Activated T-cell treated with anti-CD3 and anti-CD28 coated beads for 48 hours (primary cell): ENCODE measurements around the gene MARK2.

ENCODE experiments used
- DNase-seq: peaks from one replicate; pipeline ENCODE4 v3.0.0-alpha.2; 2020; ENCODE audit warnings: low read depth

MARK2 gene

DNA sequence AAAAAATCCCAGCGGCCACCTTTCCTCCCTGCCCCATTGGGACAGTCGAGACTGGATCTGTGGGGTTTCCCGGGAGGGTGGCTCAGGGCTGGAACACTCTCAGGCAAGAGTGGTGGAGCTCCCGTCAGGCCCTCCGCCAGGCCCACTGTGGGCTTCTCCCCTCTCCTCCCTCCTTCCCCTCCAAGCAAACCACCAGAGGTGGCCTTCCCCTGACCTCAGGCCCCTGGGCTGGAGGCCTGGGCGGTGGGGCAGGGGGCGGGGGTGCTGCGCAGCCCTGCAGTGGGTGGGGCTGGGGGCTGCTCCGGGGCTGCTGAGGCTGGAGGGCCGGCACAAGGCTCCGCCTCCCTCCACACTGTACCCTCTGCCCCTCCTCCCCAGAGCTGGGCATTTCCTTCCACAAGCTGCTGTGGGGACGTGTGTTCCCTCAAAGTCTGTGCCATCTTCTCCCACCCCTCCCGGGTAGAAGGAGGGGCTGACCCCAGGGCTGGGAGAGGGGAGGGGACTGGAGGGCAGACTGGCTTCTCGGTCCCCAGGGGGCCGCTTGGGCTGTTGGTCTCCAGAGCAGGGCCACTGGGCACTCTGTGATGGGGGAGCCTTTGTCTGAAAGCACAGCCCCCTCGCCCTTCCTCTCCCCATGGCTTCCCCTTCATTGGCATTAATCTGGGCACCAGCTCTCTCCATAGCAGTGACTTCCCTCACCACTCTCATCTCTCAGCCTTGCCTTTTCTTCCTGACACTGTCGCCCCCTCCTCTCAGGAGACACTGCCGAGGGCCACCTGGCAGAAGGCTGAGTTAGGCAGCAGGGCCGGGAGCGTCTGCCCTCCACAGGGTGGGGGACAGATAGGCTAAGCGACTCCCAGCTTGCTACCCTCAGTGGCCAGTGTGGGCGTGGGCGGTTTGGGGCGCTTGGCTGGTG, 70.9 kb downstream of the MARK2 start:
- DNase-seq = no peak

DNA sequence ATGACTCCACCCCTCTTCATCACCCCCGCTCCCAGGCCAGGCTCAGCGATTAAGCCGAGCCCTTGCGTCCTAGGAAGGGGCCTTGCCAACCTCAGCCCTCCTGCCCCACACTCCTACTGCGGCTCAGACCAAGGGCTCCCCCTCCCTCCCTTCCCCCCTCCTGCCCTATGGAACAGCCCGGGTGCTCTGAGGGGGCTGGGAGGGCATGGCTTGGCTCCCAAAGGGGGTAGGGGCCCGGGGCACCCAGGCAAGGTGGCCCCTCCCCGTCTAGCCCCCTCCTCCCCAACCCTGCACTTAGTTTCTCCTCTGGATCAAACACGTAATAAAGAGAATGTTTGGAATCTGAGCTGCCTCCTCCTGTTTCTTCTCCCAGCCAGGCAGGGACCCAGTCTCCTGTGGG, 71.8 kb downstream of the MARK2 start:
- DNase-seq = no peak

DNA sequence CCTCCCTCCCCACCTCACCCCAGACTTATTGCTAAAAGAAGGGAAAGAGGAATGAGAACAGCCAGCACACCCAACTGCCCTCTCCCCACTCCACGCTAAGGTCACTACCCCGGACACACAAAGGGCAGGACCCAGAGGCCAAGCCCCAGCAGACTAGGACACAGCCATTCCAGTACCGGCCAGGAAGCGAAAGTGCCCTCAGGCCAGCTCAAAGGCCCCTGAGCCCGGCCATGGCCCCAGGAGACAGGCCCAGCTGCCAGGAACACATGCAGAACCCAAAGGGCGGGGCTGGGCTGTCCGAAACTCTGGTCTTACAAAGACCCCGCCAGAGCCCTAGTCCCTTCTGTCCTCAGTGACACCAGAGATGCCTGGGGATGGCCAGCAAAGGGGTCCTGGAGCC, 72.5 kb downstream of the MARK2 start:
- DNase-seq = no peak

GRCh38 chr11:63911876-63912275, 73.0 kb downstream of the MARK2 start:
- no peak for DNase-seq

GRCh38 chr11:63912678-63913077, 73.8 kb downstream of the MARK2 start:
- DNase-seq = no peak

DNA sequence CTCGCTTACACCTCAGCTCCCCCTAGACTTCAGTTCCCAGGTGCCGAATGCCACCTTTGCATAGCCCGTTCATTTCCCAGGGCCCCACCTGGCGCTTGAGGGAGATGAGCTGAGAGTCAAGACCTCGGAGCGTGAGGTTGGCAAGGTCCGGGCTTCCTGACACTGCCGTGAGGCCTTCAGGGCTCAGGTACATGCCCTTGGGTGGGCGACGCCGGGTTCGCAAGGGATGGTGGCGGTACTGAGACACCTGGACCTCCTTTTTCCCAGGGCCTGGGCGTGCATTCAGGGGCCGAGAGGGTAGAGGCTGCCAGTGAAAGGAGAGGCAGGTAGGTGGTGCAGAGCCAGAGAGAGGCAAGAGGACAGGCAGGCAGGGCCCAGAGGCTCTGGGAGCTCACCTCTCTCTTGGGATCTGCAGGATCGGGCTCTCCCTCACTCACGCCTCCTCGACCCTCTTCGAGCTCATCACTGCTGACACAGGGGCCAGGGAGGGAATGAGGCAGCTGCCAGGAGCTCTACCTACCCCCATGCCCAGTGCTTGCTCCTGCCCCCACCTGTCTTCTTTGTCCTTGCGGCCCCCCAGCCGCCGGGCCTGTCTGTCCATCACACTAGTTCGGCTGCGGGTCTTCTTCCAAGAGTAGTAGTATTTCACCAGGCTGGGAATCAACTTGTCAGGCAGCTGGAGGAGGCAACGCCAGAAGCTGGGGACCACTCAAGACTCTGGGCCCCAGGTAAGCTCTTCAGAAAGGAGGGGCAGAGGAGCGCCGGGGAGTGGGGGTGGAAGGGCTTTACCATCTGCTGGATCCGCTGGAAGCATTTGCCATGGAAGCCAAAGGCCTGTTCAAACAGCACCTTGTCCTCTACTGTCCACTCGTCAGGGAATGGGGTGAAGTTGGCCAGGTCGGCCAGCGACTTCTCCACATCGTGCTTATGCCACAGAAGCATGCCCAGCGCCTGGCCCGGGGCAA, 75.2 kb downstream of the MARK2 start:
- no peak for DNase-seq

DNA sequence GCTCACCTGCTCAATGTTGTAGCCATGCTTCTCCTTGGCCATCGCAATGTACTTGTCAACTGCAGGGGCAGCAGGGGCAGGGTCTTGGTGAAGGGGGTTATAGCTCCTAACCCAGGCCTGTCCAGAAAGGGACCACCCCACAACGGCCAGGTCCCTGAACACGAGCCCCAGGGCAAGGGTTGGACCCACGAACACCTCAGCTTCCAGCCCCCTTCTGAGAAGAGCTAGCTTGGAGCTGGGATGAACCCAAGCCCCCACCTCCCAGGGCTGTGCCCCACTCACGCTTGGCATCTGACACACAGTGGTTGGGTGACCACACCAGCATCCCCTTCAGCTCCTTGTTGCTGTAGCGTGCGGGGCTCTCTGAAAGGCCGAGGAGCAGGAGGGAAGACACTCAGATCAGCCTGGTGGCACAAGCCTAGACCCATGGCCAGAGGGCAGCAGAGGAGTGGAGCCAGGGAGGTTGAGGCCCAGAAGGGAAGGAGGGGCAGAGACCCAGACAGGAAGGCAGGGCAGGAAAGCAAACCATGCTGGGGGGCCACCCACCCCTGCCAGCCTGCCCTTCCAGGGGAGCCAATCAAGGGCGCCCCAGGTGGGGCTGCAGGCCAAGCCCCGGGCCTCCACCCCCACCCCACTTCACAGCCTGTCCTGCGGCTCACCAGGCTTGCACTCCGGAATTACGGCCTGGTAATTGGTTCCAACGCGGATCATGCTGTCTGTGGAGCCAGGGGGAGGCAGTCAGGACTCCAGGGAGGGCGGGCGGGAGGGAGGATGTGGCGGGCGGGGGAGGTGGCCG, 76.2 kb downstream of the MARK2 start:
- DNase-seq = no peak

DNA sequence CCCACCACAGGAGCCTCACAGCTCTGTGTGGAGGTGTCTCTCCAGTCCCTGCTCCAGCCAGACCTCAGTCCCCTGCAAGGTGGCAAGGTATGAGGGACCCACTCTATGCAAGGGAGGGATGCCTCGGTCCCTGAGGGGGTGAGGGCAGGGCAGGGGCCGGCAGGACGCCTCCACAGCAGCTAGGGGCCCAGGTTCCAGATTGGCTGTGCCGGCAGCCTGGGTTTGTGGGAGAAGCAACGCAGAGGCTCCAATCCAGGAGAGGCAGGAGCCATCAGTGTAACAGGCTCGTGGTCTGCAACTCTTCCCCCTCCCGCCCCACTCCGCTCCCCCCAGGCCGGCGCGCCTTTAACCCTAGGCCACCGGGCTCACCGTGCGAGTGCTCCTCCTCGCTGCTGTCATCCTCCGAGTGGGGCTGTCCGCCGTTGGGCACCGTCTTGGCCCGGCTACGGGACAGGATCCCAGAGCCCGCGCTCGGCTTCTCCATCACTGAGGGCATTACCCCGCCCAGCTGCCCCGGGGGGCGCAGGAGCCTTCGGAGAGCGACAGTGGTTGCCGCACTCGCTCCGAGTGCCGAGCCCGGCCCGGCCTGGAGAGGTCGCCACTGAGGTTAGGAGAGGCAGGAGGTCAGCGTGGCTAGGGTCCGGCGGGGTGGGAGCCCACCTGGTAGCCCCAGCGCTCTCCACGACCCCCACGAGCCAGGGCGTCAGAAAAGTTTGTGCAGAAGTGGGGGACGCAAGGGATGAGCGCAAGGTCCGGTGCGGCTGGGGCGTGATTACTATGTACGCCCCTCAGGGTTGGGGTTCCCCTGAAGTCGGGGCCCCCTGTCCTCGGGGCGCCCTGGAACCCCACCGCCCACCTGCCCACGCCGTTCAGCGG, 77.3 kb downstream of the MARK2 start:
- peak; percentile 40 for DNase-seq

DNA sequence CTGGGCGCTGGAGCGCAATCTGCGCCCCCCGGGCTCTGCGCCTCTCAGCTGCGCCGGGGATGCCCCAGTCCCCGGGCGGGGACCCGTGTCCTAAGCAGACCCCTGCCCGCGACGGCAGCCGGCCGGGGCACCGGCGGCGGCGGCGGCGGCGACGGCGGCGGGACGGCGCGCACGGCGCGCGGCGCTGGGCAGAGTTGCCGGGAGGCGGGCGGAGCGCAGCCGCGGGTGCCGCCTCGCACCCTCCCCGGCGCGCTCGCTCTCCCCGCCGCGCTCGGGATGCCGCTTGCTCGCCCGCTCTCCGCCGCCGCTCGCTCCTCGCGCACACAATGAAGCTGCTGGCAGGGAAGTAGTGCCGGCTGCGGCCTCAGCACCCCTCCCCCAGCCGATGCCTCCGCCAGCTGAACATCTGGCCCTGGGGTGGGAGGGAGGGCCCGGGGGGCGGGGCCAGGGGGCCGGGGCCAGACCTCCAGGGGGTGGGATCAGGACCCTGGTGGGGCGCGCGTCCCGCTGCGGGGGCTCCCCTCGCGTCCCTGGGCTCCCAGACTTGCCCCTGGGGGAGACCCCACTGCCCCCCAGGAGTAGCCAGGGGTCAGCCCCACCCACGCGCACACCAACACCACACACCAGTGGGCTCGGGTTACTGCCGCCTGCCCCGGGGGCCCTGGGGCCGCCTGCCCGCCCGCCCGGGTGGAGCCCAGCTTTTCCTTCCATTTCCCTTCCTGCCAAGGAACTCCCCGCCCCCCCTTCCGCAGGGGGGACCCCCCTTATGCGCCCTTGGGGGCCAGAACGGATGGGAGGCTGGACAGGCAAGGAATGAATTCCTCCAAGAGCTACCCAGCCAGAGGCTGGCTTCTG, 78.2 kb downstream of the MARK2 start, which contains the start of gene RCOR2:
Gene RCOR2, minus strand, starts transcription at position 328 of the 855 bp plus-strand sequence. CDS start 708 bp downstream, outside the sequence.
- peak; percentile 63 for DNase-seq

DNA sequence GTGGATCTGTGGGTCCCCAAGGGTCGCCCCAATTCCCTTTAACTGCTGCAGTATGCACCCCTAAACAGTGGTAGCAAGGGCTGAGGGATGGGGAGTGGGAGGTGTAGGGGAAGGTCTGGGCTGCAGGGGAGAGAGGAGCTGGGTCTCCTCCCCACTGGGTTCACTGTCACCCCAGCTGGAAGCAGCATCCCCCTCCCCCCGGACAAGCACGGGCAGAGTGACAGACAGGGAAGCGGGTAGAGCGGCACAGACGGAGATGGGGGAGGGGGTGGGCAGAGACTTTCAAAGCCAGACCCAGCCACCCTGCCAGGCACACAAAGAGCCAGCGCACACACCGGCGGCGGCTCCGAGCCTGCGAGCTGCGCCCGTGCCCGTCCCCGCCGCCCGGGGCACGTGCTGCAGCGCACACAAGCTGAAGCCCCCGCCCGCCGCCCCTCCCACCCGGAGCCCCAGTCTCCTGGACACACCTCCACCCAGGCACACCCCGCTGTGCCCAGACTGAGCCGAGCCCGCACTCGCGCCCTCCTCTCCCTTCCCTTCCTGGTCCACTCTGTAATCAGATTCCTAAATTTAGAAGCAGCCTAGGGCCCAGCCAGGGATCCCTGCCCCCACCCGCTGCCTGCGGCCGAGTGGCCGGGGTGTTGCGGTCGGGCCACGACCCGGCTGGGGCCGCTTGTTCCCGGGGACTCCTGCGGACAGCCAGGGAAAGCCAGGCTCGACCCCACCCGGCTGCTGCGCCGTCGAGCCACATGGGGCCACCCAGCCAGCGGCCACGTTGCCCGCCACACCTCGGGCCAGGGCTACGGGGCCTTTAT, 79.0 kb downstream of the MARK2 start:
- peak; percentile 18 for DNase-seq

GRCh38 chr11:63918507-63919191, 79.7 kb downstream of the MARK2 start:
- DNase-seq = no peak

DNA sequence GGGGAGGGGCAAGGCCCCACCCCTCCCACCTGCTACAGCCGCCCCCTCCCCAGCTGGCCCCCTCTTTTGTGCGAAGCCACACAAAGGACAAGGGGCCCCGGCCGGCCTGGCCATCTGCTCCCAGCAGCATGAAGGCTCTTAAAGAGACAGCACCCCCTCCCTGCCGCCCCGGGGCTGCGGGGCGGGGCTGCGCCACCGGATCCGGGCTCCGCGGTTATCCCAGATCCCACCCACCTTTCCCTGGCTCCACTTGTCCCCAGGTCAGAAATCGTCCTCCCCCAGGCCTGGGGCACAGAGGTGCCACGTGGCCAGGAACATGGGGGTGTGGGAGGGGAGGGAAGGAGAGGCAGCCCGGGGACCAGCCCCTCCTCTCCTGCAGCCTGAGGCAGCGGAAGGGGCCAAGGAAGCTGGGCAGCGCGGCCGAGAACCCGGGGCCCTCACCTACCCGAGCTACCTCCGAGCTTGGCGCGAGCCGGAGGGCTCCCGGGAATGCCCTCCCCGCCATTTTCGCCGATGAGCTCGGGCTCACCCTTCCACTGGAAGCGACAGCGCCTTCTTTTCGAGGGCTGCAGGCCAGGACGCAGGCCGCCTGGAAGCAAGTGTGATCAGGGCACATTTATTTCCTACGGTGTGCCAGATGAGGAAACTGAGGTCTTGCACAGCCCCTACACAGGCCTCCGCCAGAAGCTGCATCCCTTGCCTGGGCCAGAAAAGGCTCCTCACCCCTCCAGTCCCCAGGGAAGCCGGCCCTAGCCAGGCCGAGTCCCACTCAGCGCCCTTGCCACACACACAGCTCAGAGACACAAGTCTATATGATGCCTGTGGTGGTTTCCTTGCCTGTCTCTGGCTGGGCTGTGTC, 80.6 kb downstream of the MARK2 start:
- no peak for DNase-seq

DNA sequence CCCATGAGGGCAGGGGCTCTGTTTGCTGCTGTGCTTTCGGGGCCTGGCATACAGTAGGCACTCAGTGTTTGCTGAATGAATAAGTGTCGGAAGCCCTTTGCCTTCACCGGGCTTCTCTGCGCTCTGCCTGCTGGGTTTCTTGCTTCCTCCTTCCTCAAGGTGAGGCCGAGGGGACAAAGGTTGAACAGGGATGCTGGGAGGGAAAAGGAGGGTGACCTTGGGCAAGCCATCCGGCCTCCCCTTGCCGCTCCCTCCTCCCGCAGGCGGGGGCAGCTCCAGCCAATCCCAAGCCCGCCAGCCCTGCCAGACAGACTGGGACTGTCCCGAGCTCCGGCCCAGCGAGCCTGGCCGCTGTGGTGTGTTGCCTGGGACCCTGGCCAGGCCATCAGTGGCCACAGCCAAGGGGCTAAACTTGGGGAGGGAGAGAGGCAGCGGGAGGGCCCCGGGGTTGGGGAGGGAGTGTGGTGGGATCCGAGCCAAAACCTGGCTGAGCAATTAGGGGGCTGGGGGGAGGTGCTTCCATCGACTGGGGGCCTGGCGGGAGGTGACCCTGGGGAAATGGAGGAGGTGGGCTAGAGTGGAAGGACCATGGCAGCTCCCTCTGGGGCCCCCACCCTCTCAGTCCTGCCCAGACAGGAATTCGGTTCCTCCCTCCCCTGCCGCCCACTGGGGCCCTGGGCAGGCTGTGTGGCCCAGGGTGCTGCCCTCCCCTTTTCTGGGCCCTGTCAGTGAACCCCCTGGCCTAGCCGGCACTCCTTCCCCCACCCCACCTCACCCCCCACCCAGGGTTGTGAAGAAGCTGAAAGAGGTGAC, 81.4 kb downstream of the MARK2 start:
- DNase-seq = no peak

- peak; percentile 39 for DNase-seq
Observed at GRCh38 chr11:63920939-63921417, 82.1 kb downstream of the MARK2 start.

DNA sequence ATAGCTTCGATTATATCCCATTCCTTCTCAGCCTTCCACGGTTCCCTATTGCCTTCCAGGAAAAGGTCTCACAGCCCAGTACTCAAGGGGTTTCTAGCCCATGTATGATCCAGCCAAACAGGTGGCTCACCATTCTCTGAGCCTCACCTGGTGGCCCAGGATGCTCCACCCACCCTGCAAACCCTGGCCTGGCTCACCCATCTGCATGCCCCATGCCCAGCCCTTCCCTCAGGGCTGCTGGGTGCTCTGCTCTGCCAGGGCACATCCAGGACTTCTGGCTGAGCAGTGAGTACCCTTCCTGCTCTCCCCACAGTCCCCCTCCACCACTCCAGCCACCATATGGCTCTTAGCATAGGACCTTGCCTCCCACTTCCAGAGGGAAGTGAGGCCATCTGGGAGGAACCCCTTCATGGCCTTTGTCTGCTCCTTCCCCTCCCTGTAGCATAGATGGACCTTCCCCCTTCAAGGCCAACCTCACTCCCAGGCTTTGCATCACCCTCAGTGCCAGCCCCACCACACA, 83.8 kb downstream of the MARK2 start:
- no peak for DNase-seq

- no peak for DNase-seq
Observed at GRCh38 chr11:63923319-63923718, 84.4 kb downstream of the MARK2 start.
